Endothelial cell of umbilical vein (primary cell): Measurements from ENCODE around the gene ZNF831.

Experiments used
- FOS ChIP-seq: IDR thresholded peaks from 2 replicates; pipeline ENCODE4 v1.6.1; 2011; ENCODE audit warnings: mild to moderate bottlenecking, low read length, moderate library complexity, borderline replicate concordance; ENCODE audit not compliant: insufficient read depth
- TF ChIP-seq, protein P1 (sequence below), 2 donors: IDR thresholded peaks; 1 replicate in 1 of 2; 2 replicates in 1 of 2; pipeline ENCODE4 v1.5.1; 2011; ENCODE audit warnings: low read length in 2 of 2, mild to moderate bottlenecking in 2 of 2, moderate library complexity in 2 of 2, control low read depth in 1 of 2, inconsistent platforms in 1 of 2, low read depth in 1 of 2; ENCODE audit not compliant: insufficient read depth in 1 of 2; ENCODE audit errors: extremely low read depth in 1 of 2

DNA sequence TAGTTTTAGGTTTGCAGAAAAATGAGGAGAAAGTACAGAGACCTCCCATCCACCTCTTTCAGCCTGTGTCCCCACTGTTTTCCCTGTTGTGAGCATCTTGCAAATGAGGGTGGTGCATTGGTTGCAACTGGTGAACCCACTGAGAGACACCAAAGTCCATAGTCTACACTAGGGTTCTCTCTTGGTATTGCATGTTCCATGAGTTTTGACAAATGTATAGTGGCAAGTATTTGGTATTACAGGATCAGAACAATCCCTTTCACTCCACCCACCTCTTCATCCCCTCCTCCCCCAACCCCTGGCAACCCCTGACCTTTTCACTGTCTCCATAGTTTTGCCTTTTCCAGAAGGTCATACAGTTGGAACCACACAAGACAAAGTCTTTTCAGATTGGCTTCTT is 20.1 kb downstream of the ZNF831 start:
- TF ChIP-seq, protein P1, sequence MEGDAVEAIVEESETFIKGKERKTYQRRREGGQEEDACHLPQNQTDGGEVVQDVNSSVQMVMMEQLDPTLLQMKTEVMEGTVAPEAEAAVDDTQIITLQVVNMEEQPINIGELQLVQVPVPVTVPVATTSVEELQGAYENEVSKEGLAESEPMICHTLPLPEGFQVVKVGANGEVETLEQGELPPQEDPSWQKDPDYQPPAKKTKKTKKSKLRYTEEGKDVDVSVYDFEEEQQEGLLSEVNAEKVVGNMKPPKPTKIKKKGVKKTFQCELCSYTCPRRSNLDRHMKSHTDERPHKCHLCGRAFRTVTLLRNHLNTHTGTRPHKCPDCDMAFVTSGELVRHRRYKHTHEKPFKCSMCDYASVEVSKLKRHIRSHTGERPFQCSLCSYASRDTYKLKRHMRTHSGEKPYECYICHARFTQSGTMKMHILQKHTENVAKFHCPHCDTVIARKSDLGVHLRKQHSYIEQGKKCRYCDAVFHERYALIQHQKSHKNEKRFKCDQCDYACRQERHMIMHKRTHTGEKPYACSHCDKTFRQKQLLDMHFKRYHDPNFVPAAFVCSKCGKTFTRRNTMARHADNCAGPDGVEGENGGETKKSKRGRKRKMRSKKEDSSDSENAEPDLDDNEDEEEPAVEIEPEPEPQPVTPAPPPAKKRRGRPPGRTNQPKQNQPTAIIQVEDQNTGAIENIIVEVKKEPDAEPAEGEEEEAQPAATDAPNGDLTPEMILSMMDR (IDR thresholded peaks at IDR 0.05; ENCODE audit: extremely low read depth in 1 of 2, insufficient read depth in 1 of 2, low read depth in 1 of 2, low read length in 2 of 2): no peak
- TF ChIP-seq FOS: no peak
